GM19438 (cell line): ENCODE measurements around the gene KRT71.

Experiments
- ATAC-seq: cut with Tn5 transposase; IDR thresholded peaks from one replicate; pipeline ENCODE4 v1.9.1; 2021; ENCODE audit warnings: low read depth; ENCODE audit not compliant: unreplicated experiment

Gene KRT71

GRCh38 chr12:52577316-52577715 is 24.4 kb upstream of the KRT71 start:
- no peak for ATAC-seq

GRCh38 chr12:52575948-52576347 is 23.0 kb upstream of the KRT71 start:
- ATAC-seq, result no peak

DNA sequence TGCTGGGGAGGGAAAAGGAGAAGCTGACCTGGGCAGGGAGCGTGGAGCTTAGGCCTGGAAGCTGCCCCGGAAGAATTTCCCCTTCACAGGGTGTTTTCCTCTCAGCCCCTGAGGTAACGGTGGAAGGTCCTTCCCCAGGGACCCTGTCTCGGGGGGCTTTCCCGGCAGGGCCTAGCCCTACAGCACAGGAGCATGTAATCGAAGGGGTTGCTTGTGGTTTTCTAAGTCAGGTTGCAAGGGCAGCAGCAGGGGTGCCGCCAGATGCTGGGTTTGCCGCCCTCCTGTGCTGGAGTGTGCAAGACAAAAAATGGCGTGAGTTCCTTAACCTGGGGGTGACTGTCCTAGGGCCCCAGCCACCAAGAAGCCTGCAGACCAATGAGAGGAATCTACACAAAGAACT is 22.3 kb upstream of the KRT71 start:
- no peak for ATAC-seq

- no peak for ATAC-seq
Observed at GRCh38 chr12:52573743-52574142, 20.8 kb upstream of the KRT71 start, which contains the start of gene KRT74. Gene KRT74 (minus strand): TSS chr12:52573843. CDS start chr12:52573777, 66 bp downstream.

GRCh38 chr12:52573306-52573705 is 20.4 kb upstream of the KRT71 start:
- ATAC-seq, result no peak

DNA sequence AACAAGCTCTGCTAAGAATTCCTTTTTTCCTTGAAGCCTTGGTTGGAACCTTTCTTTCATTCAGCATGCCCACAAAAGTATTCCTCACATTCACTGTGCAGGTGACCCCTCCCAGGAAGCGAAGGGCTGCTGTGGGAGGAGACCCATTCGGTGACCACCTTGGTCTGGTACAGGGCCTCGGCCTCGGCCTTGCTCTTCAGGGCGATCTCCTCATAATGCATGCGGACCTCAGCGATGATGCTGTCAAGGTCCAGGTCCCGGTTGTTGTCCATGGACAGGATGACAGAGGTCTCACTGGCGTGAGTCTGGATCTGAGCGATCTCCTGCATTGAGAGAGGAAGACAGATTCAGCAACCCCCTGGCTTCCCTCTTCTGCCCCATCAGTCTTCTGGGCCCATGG is 17.6 kb upstream of the KRT71 start:
- ATAC-seq, result no peak

DNA sequence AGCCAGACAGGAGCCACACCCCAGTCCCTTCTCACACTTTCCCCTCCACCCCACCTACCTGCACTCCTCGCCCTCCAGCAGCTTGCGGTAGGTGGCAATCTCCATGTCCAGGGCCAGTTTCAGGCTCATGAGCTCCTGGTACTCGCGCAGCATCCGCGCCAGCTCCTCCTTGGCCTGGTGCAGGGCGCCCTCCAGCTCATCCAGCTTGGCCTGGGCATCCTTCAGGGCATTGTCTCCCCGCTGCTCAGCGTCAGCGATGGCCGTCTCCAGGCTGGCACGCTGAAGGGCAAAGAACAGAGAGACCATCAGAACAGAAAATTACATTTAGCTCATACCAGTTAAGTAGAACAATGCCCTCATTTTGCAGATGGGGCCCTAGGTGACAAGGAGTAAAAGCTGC is 15.2 kb upstream of the KRT71 start:
- ATAC-seq, result no peak

GRCh38 chr12:52566847-52567291 is 13.9 kb upstream of the KRT71 start:
- no peak for ATAC-seq

DNA sequence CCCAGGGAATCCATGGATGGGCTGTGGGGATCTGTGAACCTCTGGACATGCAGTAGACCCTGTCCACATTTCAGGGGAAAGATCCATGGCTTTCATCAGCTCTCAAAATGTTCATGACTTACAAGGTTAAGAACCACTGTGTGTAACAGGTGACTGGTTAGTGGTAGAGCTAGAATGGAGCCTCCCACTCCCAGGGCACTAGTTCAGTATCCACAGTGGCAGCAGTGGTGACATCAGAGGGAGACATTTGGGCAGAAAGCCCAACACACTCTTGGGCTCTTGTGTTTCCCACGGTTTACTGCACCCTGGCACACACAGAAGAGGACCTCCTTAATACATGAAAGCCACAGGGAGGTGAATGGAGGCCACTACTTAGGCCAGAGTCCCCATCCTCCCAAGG is 11.6 kb upstream of the KRT71 start:
- no peak for ATAC-seq

DNA sequence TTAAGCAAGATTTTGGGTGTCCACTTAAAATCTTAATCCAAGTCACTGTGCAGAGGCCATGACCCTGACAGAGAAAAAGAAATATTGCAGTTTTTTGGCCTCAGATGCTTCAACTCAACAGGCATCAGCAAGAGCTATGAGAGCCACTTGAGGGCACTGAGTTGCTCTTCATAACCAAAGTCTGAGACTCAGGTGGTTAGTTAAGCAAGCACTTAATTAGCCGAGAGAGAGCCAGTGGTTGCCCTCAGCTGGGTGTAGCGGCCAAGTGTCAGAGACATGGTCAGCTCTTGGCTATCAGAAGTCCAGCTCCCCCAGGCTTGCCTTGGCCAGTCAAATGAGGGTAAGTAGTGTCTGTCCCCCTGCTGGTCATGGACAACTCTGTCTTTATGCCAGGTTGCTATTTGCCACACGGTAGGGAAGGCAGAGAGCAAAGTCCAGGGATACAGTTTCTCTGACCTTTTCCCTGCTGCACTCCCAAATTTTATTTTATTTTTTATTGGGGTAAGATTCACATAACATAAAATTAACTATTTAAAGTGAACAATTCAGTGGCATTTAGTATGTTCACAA is 9.0 kb upstream of the KRT71 start:
- no peak for ATAC-seq

DNA sequence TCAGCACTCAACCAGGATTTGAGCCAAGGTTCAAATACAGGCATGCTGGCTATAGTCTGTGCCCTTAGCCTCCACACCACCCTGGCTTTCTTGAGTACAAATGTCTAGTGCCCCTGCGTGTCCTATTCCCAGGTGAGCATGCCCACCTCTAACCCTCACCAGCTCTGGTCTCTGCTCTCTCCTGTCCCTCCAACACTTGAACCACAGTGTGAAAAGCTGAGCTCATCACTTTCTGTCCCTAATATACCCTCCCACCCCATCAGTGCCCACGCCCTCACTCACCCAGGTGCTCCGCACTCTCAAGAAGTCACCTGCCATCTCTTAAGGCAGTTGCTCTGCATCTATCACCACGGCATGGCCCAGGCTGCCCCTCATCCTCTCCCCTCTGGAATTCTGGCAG is 7.0 kb upstream of the KRT71 start:
- ATAC-seq, result no peak

GRCh38 chr12:52558781-52559445 is 6.0 kb upstream of the KRT71 start:
- ATAC-seq, result no peak

DNA sequence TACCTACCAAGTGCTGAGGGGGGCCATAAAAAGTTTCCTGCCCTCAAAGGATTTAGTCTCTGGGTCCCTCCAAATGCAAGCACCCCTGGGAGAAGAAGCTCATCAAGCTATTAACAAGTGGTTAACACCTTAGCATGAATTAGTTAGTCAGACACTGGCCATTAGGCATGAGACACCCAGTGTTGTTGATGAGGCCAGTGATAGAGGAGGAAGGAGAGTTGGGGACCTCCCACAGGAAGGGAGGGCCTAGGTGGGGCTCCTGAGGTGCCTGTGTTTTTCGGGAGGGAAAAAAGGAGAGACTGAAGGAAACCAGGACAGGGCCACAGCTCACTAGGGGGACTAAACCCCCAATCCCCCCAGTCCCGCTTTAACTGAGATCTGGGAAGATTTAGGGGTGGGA is 4.5 kb upstream of the KRT71 start:
- no peak for ATAC-seq

- ATAC-seq, result no peak
Observed at GRCh38 chr12:52555577-52555976, 2.6 kb upstream of the KRT71 start.

DNA sequence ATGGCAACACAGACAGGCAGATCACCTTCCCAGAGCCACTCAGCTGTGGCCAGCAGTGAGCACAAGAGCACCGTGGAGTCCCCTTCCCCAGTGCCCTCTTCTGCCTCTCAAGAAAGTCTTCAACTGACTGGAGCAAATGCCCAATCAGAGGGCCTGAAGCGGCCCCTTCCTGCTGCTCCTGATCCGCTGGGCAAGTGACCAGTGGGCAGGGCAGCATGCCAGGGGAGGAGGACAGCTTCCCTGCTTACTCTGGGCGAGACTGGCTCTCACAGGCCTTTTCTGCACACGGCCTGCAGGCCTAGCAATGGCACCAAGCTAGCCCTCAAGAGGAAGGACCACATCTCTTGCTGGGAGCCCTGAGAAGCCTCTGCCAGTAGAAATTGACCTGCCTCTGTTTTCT is 890 bp downstream of the KRT71 start:
- no peak for ATAC-seq

DNA sequence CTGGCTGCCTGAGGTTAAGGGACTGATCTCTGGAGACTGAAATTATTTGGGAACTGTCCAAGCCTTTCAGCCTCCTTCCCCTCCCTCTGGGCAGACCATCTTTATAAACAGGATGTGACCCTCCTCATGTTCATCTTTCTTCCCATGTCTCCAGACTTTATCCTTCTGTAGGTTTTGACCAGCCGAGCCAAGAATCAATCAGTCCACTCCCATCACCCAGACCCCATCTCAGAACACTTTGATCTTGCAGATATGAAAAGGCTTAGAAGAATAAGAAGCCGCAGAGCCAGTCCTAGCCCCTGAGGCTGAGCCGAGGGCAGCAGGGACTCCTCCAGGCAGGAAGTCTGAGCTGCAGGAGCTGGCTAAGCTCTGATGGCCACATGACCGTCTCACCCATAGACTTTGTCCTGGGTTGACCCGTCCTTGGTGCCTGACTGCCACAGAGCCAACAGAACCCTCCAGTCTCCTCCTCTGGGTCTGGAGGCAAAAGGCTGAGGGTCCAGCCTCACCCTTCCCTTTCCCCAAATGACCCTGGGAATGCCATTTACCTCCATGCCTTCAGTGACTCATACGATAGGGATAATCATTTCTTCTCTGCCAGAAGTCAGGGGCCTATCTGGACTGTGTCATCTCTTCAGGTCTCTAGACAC is 1.6 kb downstream of the KRT71 start:
- ATAC-seq, result no peak

DNA sequence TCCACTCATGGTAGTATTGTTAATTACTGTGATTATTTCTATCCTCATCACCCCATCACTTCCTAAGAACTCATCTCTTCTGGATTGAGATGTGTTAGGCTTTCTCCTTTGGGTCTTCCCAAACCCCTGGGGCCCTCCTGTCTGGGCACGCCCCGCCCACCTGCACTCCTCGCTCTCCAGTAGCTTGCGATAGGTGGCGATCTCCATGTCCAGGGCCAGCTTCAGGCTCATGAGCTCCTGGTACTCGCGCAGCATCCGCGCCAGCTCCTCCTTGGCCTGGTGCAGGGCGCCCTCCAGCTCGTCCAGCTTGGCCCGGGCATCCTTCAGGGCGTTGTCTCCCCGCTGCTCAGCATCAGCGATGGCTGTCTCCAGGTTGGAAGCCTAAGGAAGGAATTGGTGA is 6.8 kb downstream of the KRT71 start:
- no peak for ATAC-seq

DNA sequence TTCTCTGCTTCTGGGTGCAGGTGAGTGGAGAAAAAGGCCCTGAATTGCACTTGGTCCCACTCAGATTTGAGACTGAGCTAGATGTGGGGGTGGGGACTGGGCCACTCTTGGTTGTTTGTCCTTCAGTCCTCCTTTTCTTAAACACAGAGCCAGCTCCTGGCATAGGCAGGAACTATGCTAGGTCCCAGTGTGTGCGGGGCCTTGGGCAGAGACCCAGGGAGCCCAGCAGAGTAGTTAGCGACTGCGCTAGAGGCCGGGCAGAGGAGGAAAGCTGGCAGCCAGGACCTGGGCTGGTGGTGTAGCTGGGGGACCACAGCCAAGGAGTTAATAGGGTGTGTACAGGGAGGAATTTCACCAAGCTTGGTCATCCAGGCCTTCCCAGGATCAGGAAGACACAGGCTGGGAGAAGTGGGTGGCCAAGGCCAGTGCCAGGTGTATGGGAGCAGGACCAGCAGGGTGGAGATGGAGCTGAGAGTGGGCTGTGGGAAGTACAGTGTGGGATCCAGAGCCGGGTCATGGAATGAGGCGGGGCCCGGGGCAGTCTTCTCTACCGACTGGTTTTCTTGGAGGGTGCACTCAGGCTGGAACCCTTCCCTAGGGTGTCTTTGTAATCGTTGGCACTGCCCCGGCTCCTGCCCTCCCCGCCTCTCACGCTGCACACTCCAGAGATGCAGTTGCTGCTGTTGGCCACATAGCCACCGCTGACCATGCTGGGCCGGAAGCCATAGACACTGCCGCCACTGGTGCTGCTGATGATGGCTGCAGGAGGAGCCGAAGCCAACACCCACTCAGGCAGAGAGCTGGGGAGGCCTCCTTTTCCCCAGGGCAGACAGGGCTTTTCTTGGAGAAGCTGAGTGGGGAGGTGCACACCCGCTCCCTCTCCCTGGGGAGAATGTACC is 8.7 kb downstream of the KRT71 start:
- ATAC-seq, result no peak

DNA sequence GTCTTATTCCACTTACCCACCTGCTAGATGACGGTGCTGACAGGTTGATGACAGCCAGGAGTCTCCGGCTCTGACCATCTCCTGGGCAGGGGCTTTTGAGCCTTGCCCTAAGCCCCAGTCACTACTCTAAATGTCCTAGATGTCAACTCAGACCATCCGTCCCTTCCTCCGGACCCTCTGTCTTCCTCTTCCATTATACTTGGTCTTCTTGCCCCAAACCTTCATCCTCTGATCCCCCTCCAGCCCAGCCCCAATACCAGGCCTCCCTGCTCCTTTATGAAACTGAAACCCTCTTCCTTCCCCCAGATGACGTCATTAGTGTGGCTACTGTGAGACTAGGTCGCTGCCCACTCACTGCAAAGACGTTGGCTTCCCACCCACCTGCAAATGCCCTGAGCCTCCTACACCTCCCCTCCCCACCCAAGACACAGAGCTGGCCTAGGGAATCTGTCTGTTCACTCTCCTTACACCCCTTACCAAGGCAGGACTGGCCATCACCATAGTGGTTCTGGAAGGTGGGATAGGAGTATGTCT is 10.1 kb downstream of the KRT71 start:
- ATAC-seq, result no peak

- no peak for ATAC-seq
Observed at GRCh38 chr12:52542157-52542556, 10.8 kb downstream of the KRT71 start.

GRCh38 chr12:52541709-52542108 is 11.2 kb downstream of the KRT71 start:
- ATAC-seq, result no peak
